ENCODE data around the gene AFTPH.

The AFTPH gene

GRCh38 chr2:64599469-64599868 lies 75.3 kb downstream of the AFTPH start:
- H3K9me3 ChIP-seq (ENCODE audit: control insufficient read depth, insufficient read depth, low read depth, low read length): no peaks in the 10 kb centered on the region
- ChIA-PET POLR2A (interaction anchor here (1.0 kb wide), 1 partner anchor 77 kb away, joined by 3 read pairs; no protein-coding TSS in a partner anchor), CTCF (interaction anchor here (0.6 to 1.3 kb wide), 7 partner anchors 11 to 575 kb away, joined by 3 to 6 read pairs (median 3); no protein-coding TSS in a partner anchor)

GRCh38 chr2:64601034-64601754 lies 77.1 kb downstream of the AFTPH start:
- ChIA-PET CTCF (interaction anchor here (0.6 to 1.0 kb wide), 4 partner anchors 15 to 972 kb away, joined by 3 to 4 read pairs (median 3); no protein-coding TSS in a partner anchor), POLR2A (interaction anchor here (0.6 kb wide), 1 partner anchor 149 kb away, joined by 3 read pairs; no protein-coding TSS in a partner anchor)
- Histone ChIP-seq H3K9me3 (ENCODE audit: control insufficient read depth, insufficient read depth, low read depth, low read length) (no peaks in the 10 kb centered on the region), H3K27ac (ENCODE audit: extremely low read depth, low read depth, low read length) (no peak overlapping the region), H3K36me3 (ENCODE audit: control insufficient read depth in 2 of 2, insufficient read depth in 1 of 2, low read length in 2 of 2) (no peaks in the 10 kb centered on the region), H3K4me1 (ENCODE audit: control insufficient read depth, insufficient read depth, low read length) (peaks cover 9% of the 10 kb centered on the region), H3K4me3 (ENCODE audit: low read depth, low read length) (no peak overlapping the region)
- TF ChIP-seq ZNF423 (tag by site-specific recombination; IDR thresholded peaks at IDR 0.05): no peak
- no peak for TF ChIP-seq HOXA7 (CRISPR knock-in tag; IDR thresholded peaks at IDR 0.05; ENCODE audit: borderline replicate concordance)
- TF ChIP-seq ZNF157 (tag by site-specific recombination; IDR thresholded peaks at IDR 0.05): no peak
- TF ChIP-seq ZNF530 (tag by site-specific recombination; IDR thresholded peaks at IDR 0.05; ENCODE audit: low read depth): no peak
- TF ChIP-seq SCRT2 (tag by site-specific recombination; IDR thresholded peaks at IDR 0.05): peak; percentile 67
- no peak for TF ChIP-seq TSHZ1 (tag by site-specific recombination; IDR thresholded peaks at IDR 0.05; ENCODE audit: borderline replicate concordance)
- no peak for TF ChIP-seq ZNF138 (tag by site-specific recombination; IDR thresholded peaks at IDR 0.05; ENCODE audit: borderline replicate concordance)
- no peak for TF ChIP-seq MYNN (tag by site-specific recombination; IDR thresholded peaks at IDR 0.05; ENCODE audit: borderline replicate concordance)
- TF ChIP-seq OSR2 (tag by site-specific recombination; IDR thresholded peaks at IDR 0.05): no peak
- 0 out of 2 replicates have a peak, but pooled peaks have one; percentile 32 for TF ChIP-seq SCRT1 (tag by site-specific recombination; IDR thresholded peaks at IDR 0.05; ENCODE audit: borderline replicate concordance)

More at GRCh38 chr2:64599469-64599868, 75.3 kb downstream of the AFTPH start:
- Histone ChIP-seq H3K4me1 (ENCODE audit: control insufficient read depth, insufficient read depth, low read length) (peaks cover 9% of the 10 kb centered on the region), H3K36me3 (ENCODE audit: control insufficient read depth in 2 of 2, insufficient read depth in 1 of 2, low read length in 2 of 2) (no peaks in the 10 kb centered on the region), H3K4me3 (ENCODE audit: low read depth, low read length) (no peak overlapping the region), H3K27ac (ENCODE audit: extremely low read depth, low read depth, low read length) (no peak overlapping the region)
- no peak for TF ChIP-seq ZNF24 (tag by site-specific recombination; IDR thresholded peaks at IDR 0.05)
- TF ChIP-seq ZBTB6 (tag by site-specific recombination; IDR thresholded peaks at IDR 0.05): peak; percentile 75; the same call in 1 of the 2 replicates
- peak; percentile 42; the same call in 1 of the 2 replicates for TF ChIP-seq ZNF518A (tag by site-specific recombination; conservative IDR thresholded peaks at IDR 0.05; ENCODE audit: low read depth)
- TF ChIP-seq ZNF10 (tag by site-specific recombination; IDR thresholded peaks at IDR 0.05): 0 out of 2 replicates have a peak, but pooled peaks have one; percentile 32
- TF ChIP-seq ZBTB17 (tag by site-specific recombination; IDR thresholded peaks at IDR 0.05): peak; percentile 93
- no peak for TF ChIP-seq PBX3 (CRISPR knock-in tag; IDR thresholded peaks at IDR 0.05)
